ENCODE results near the gene PHACTR2.

DNA sequence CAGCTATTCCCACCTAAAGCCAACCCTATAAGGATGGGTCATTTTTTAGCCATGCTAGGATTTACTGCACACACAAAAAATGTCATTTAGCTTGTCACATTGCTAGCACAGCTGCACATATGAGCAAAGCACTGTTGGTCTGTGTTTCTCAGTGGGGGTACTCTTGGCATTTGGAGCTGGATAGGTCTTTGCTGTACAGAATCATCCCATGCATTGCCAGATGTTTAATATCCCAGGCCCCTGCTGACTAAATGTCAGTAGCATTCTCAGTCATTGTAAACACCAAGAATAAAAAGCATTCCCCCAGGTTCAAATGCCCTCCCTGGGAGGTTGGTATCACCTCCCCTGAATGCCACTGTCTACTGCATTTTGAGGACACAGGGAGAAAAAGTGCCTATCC is 150.8 kb downstream of the PHACTR2 start:
- TF ChIP-seq POLR2A (IDR thresholded peaks at IDR 0.05; ENCODE audit: low read depth) (no peak), EP300 (IDR thresholded peaks at IDR 0.05) (no peak)

All from esophagus muscularis mucosa (tissue), 2 donors.